AG04449 (cell line): ENCODE data around the gene TNFRSF11A.
A peak's percentile ranks its signal among the peaks of the same experiment; 100 is the strongest.

ENCODE experiments used
- CTCF ChIA-PET: fragments of 350-600 bp; formaldehyde crosslinking; extraction: SDS; loops from one replicate; lab custom pipeline; 2021; ENCODE audit warnings: antibody characterized with exemption; lab: Yijun Ruan, JAX
- POLR2A ChIA-PET: fragments of 400-600, 350-600 bp; formaldehyde crosslinking; extraction: SDS; loops from one replicate; lab custom pipeline; 2020; ENCODE audit warnings: antibody characterized with exemption, inconsistent platforms; lab: Yijun Ruan, JAX
- DNase-seq: peaks from one replicate; pipeline ENCODE4 v3.0.0-alpha.2; 2010; ENCODE audit warnings: low read depth, low spot score
- H3K4me3 ChIP-seq: 2 replicates; pipeline ENCODE4 v1.5.1; 2011; ENCODE audit warnings: low read depth, mild to moderate bottlenecking, control low read depth, low read length
- CTCF ChIP-seq: IDR thresholded peaks from one replicate; pipeline ENCODE4 v1.5.1; 2011; ENCODE audit warnings: mild to moderate bottlenecking, moderate library complexity, low read length, control low read depth, inconsistent platforms; ENCODE audit not compliant: insufficient read depth; ENCODE audit errors: missing control alignments

Gene TNFRSF11A

GRCh38 chr18:62323483-62324180 lies 1.5 kb upstream of the TNFRSF11A start:
- TF ChIP-seq CTCF, result no peak
- H3K4me3 ChIP-seq, result no peak overlapping the region
- ChIA-PET POLR2A (no interaction called here), CTCF (interaction anchor here (1.6 kb wide), 1 partner anchor 74 kb away, joined by 3 read pairs; no protein-coding TSS in a partner anchor)
- no peak for DNase-seq

- ChIA-PET POLR2A (no interaction called here), CTCF (interaction anchor here (1.6 kb wide), 1 partner anchor 74 kb away, joined by 3 read pairs; no protein-coding TSS in a partner anchor)
- no peak overlapping the region for H3K4me3 ChIP-seq
- no peak for TF ChIP-seq CTCF
- DNase-seq, result no peak
These were observed 805 bp upstream of the TNFRSF11A start for GRCh38 chr18:62324181-62324828.

GRCh38 chr18:62325806-62326645 lies 916 bp downstream of the TNFRSF11A start:
- POLR2A ChIA-PET, result no interaction called here
- H3K4me3 ChIP-seq, result peak overlapping the region; percentile 38
- CTCF ChIA-PET, result no interaction called here
- no peak for DNase-seq
- no peak for TF ChIP-seq CTCF

GRCh38 chr18:62326646-62327348 lies 1.7 kb downstream of the TNFRSF11A start:
- ChIA-PET POLR2A (no interaction called here), CTCF (no interaction called here)
- DNase-seq, result no peak
- no peak overlapping the region for H3K4me3 ChIP-seq
- no peak for TF ChIP-seq CTCF

- H3K4me3 ChIP-seq, result no peak overlapping the region
- POLR2A ChIA-PET, result no interaction called here
- no peak for TF ChIP-seq CTCF
- CTCF ChIA-PET, result interaction anchor here (0.8 kb wide), 1 partner anchor 14 kb away, joined by 4 read pairs; no protein-coding TSS in a partner anchor
- no peak for DNase-seq
These were observed 2.9 kb downstream of the TNFRSF11A start for GRCh38 chr18:62327977-62328376.
